Measurements from ENCODE around the gene KICS2. TPM values are rescaled to one million over a fixed set of nuclear protein-coding genes. Genes with fewer than 3 reads are reported as not detected.

The KICS2 gene
- total and polyA plus RNA-seq, 9 of the 15 experiments (the other 6 are each of a cell fraction or from before 2014, with no cell fraction given): 2.3 to 6.4 (median 5.5) TPM

DNA sequence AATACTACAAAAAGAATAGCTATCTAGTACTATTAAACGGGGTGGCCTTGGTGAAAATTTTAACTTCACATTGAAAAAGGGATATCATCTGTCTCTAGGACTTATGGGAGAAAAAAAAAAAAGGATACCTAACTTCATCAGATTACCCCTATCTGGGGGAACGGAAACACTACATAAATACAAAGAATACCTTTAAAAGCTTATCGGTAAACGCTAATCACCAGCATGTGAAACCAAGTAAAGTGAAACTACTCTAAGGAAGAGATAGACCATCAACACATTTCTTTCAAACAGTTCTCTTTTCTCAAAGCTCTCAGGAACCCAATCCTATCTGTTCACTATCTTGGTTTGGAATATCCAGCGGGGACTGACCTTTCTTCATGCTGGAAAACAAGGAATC, 3.5 kb downstream of the KICS2 start:
- Histone ChIP-seq H2AFZ (ENCODE audit: low read depth, low read length) (peak overlapping the region; percentile 48), H3K4me1 (replicated peaks in 1 of 2; ENCODE audit: control insufficient read depth in 2 of 2, insufficient read depth in 2 of 2, low read length in 2 of 2) (peaks cover 8 to 11% of the 10 kb centered on the region in 2 experiments; a peak in 3 of 5 replicates), H3K9me3 (replicated peaks; ENCODE audit: control insufficient read depth, insufficient read depth, low read depth, low read length) (no peaks in the 10 kb centered on the region), H3K27ac (ENCODE audit: extremely low read depth, low read depth, low read length) (peak overlapping the region; percentile 72), H3K27me3 (ENCODE audit: control insufficient read depth in 2 of 2, insufficient read depth in 2 of 2, low read length in 2 of 2) (no peaks in the 10 kb centered on the region), H3K36me3 (ENCODE audit: control insufficient read depth, insufficient read depth, low read length) (no peaks in the 10 kb centered on the region; the same call in 2 of the 3 replicates), H3K9me1 (ENCODE audit: control insufficient read depth, insufficient read depth, low read length) (no peaks in the 10 kb centered on the region), H3K4me3 (no peak overlapping the region), H4K20me1 (replicated peaks; ENCODE audit: control insufficient read depth, insufficient read depth, low read length) (no peaks in the 10 kb centered on the region), H3K79me2 (ENCODE audit: control insufficient read depth, insufficient read depth, low read length) (peaks cover 26% of the 10 kb centered on the region), H3K4me2 (ENCODE audit: insufficient read depth, low read length) (peak overlapping the region; percentile 68), H3K9ac (ENCODE audit: insufficient read depth in 1 of 2, low read depth in 2 of 2, low read length in 2 of 2) (peak overlapping the region in 1 of 2 experiments; percentile 77; a peak in 1 of 4 replicates)
- intact Hi-C loops (cut with micrococcal nuclease): no loop called here
- WGBS (ENCODE audit: insufficient coverage, low coverage, missing lambda C conversion rate): 4% methylated on average over 5 of the region's 5 CpGs
- in situ Hi-C loops (cut with MboI): no loop called here
- FAIRE-seq (no peak), ATAC-seq (peak; percentile 3; the same call in 1 of the 3 replicates), DNase-seq (ENCODE audit: extremely low read depth in 1 of 4, low spot score in 3 of 4) (peak in 3 of 4 experiments; percentile 13 to 32 (median 30))
- ChIA-PET CTCF (ENCODE audit: low intra/inter-chr PET ratio) (no interaction called here), POLR2A (interaction anchor here (1.2 to 2.0 kb wide), 2 partner anchors 9 to 12 kb away, joined by 3 to 6 read pairs; no protein-coding TSS in a partner anchor)
- no TSS peak for BruUV-seq (replicated peaks)
- TF ChIP-seq ZNF79 (CRISPR knock-in tag; IDR thresholded peaks at IDR 0.05; ENCODE audit: low read depth) (no peak), DACH1 (IDR thresholded peaks at IDR 0.05; ENCODE audit: partially characterized antibody) (peak; percentile 24), MEF2A (IDR thresholded peaks at IDR 0.05; ENCODE audit: control insufficient read depth, low read depth, low read length) (no peak), SOX6 (IDR thresholded peaks at IDR 0.05) (peak; percentile 76), SAFB (IDR thresholded peaks at IDR 0.05; ENCODE audit: borderline replicate concordance, low read depth, low read length) (no peak), ELF1 (tag; IDR thresholded peaks at IDR 0.05) (0 out of 2 replicates have a peak, but pooled peaks have one; percentile 18), POLR2A (conservative IDR thresholded peaks at IDR 0.05) (no peak), TEAD4 (IDR thresholded peaks at IDR 0.05; ENCODE audit: low read length) (peak; percentile 28; the same call in 1 of the 2 replicates), TEAD4 (CRISPR knock-in tag; IDR thresholded peaks at IDR 0.05; ENCODE audit: borderline replicate concordance) (no peak), DPF2 (IDR thresholded peaks at IDR 0.05) (peak; percentile 24; the same call in 1 of the 2 replicates), ZNF717 (CRISPR knock-in tag; IDR thresholded peaks at IDR 0.05) (no peak), ADNP (tag; IDR thresholded peaks at IDR 0.05) (no peak), ZEB2 (IDR thresholded peaks at IDR 0.05) (0 out of 2 replicates have a peak, but pooled peaks have one; percentile 28), NR2F6 (CRISPR knock-in tag; IDR thresholded peaks at IDR 0.05) (no peak), TAL1 (IDR thresholded peaks at IDR 0.05) (0 out of 2 replicates have a peak, but pooled peaks have one; percentile 7), CTBP1 (IDR thresholded peaks at IDR 0.05; ENCODE audit: borderline replicate concordance) (0 out of 2 replicates have a peak, but pooled peaks have one; percentile 8), CXXC5 (CRISPR knock-in tag; IDR thresholded peaks at IDR 0.05) (peak; percentile 50; the same call in 1 of the 2 replicates), ZFPM2 (CRISPR knock-in tag; IDR thresholded peaks at IDR 0.05) (no peak), SMARCA4 (IDR thresholded peaks at IDR 0.05) (0 out of 2 replicates have a peak, but pooled peaks have one; percentile 38), ARID1B (IDR thresholded peaks at IDR 0.05) (peak; percentile 4; the same call in 1 of the 2 replicates)
- TF ChIP-seq, protein P1, sequence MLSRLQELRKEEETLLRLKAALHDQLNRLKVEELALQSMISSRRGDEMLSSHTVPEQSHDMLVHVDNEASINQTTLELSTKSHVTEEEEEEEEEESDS (CRISPR knock-in tag; IDR thresholded peaks at IDR 0.05): no peak
- TF ChIP-seq, protein P2, sequence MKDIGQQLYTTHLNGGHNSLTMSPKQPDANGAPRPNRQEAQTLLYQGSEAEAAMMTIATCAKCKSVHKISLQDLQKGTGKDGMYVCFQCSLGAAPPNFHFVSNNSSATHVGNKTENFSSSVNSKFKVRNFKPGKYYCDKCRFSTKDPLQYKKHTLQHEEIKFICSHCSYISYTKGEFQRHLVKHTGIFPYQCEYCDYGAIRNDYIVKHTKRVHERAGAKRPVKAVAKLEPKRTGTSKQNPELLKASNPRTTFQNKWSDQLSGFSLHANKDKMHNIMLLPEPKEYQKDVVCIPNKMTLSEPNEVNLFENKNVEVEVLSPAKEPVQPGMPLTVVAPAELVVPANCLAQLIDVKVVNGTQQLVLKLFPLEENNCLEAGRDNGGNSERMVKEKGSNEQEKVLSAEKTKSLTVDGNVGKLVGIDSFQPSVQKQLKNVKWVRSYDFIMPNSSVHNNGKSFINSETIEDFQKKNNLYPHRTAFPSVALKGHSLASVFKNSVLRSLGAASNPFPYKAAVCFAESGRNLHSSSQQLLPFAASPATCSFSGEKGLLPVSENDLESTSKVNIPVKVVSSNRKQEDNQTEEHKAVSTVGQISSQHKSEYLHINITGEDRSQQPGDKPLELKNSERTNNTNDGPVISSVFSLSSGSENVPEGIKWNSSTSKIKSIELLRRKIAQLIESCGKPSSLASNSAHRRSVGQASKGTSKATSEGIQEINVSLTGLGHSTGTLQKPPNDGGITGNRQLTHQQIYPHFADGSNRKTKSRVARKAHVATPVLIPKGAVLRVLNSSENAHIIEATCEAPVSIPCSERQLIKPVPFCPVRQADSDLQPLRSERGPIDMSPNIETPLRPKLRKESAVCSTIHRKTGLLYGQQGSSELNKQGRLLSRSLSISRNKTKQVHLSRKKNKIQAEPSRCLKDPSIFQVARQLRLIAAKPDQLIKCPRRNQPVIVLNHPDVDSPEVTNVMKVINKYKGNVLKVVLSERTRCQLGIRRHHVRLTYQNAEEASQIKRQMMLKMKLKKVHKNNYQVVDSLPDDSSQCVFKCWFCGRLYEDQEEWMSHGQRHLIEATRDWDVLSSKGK (CRISPR knock-in tag; IDR thresholded peaks at IDR 0.05): no peak
- TF ChIP-seq, protein P3, sequence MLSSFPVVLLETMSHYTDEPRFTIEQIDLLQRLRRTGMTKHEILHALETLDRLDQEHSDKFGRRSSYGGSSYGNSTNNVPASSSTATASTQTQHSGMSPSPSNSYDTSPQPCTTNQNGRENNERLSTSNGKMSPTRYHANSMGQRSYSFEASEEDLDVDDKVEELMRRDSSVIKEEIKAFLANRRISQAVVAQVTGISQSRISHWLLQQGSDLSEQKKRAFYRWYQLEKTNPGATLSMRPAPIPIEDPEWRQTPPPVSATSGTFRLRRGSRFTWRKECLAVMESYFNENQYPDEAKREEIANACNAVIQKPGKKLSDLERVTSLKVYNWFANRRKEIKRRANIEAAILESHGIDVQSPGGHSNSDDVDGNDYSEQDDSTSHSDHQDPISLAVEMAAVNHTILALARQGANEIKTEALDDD (IDR thresholded peaks at IDR 0.05): peak; percentile 68

All from K562 (cell line).